ENCODE data around the gene MYO5C.

GRCh38 chr15:52218816-52219215, 76.8 kb downstream of the MYO5C start:
- no peak for TF ChIP-seq POLR2A (IDR thresholded peaks at IDR 0.05)
- TF ChIP-seq CTCF (IDR thresholded peaks at IDR 0.05): no peak

All from uterus (tissue), 2 donors.